ENCODE data around the gene PPIL6. TPM values are rescaled to one million over a fixed set of nuclear protein-coding genes. Genes with fewer than 3 reads are reported as not detected.

PPIL6 gene
- polyA plus RNA-seq, 1 of the 3 experiments (the other 2 are of a cell fraction): 1.1 TPM

DNA sequence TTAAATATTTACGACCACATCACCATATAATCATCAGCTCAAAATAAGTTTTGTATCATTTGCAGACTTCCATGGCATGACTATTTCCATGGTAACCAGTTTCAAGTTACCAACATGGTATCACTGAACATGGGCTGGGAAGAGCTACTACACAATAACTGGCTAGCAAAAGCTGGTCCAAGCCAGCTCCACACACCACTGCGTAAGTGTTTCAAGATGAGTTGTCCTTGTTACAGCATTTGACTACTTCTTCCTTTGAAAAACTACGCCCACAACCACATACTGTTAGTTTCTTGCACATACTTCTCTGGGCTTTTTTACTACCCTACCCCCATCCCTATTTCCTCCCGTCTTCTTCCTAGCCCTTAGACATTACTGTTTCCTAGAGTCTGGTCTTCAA, 66.7 kb downstream of the PPIL6 start:
- TF ChIP-seq TAF1 (IDR thresholded peaks at IDR 0.05; ENCODE audit: borderline replicate concordance, low read depth, low read length) (no peak), TCF12 (IDR thresholded peaks at IDR 0.05) (no peak), FOXM1 (IDR thresholded peaks at IDR 0.05; ENCODE audit: low read depth) (no peak), FOXJ3 (CRISPR knock-in tag; IDR thresholded peaks at IDR 0.05) (no peak), ELF1 (IDR thresholded peaks at IDR 0.05) (no peak), RFX5 (IDR thresholded peaks at IDR 0.05; ENCODE audit: low read length) (no peak), FOSL2 (IDR thresholded peaks at IDR 0.05; ENCODE audit: borderline replicate concordance, low read depth) (no peak)
- TF ChIP-seq, protein P1, sequence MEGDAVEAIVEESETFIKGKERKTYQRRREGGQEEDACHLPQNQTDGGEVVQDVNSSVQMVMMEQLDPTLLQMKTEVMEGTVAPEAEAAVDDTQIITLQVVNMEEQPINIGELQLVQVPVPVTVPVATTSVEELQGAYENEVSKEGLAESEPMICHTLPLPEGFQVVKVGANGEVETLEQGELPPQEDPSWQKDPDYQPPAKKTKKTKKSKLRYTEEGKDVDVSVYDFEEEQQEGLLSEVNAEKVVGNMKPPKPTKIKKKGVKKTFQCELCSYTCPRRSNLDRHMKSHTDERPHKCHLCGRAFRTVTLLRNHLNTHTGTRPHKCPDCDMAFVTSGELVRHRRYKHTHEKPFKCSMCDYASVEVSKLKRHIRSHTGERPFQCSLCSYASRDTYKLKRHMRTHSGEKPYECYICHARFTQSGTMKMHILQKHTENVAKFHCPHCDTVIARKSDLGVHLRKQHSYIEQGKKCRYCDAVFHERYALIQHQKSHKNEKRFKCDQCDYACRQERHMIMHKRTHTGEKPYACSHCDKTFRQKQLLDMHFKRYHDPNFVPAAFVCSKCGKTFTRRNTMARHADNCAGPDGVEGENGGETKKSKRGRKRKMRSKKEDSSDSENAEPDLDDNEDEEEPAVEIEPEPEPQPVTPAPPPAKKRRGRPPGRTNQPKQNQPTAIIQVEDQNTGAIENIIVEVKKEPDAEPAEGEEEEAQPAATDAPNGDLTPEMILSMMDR (IDR thresholded peaks at IDR 0.05): no peak
- TF ChIP-seq, protein P2, sequence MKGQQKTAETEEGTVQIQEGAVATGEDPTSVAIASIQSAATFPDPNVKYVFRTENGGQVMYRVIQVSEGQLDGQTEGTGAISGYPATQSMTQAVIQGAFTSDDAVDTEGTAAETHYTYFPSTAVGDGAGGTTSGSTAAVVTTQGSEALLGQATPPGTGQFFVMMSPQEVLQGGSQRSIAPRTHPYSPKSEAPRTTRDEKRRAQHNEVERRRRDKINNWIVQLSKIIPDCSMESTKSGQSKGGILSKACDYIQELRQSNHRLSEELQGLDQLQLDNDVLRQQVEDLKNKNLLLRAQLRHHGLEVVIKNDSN (IDR thresholded peaks at IDR 0.05; ENCODE audit: borderline replicate concordance, low read depth): no peak
- TF ChIP-seq, protein P3, sequence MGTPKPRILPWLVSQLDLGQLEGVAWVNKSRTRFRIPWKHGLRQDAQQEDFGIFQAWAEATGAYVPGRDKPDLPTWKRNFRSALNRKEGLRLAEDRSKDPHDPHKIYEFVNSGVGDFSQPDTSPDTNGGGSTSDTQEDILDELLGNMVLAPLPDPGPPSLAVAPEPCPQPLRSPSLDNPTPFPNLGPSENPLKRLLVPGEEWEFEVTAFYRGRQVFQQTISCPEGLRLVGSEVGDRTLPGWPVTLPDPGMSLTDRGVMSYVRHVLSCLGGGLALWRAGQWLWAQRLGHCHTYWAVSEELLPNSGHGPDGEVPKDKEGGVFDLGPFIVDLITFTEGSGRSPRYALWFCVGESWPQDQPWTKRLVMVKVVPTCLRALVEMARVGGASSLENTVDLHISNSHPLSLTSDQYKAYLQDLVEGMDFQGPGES (IDR thresholded peaks at IDR 0.05; ENCODE audit: low read depth, low read length): no peak
- H3K27me3 ChIP-seq (ENCODE audit: insufficient read depth): no peaks in the 10 kb centered on the region
- peaks cover 63% of the 10 kb centered on the region for H3K79me2 ChIP-seq (ENCODE audit: insufficient read depth)
- H2AFZ ChIP-seq (ENCODE audit: low read depth): no peak overlapping the region
- no peaks in the 10 kb centered on the region for H3K9me2 ChIP-seq
- DNase-seq: no peak
- no peaks in the 10 kb centered on the region; a peak in 2 of 4 replicates for H3K4me1 ChIP-seq (ENCODE audit: control insufficient read depth in 1 of 2, insufficient read depth in 2 of 2, low read depth in 1 of 2, low read length in 1 of 2)
- ChIA-PET CTCF (interaction anchor here (1.5 kb wide), 1 partner anchor 10 kb away, joined by 6 read pairs; no protein-coding TSS in a partner anchor), POLR2A (no interaction called here)
- H3K4me2 ChIP-seq: no peak overlapping the region
- no peak overlapping the region for H3K9ac ChIP-seq
- H3F3A ChIP-seq (replicated peaks; ENCODE audit: insufficient read depth): peaks cover 10% of the 10 kb centered on the region
- H3K4me3 ChIP-seq (ENCODE audit: low read depth in 2 of 2, low read length in 1 of 2): no peak overlapping the region
- H4K20me1 ChIP-seq (ENCODE audit: insufficient read depth): peaks cover 27% of the 10 kb centered on the region
- no peak overlapping the region for H3K27ac ChIP-seq (ENCODE audit: low read depth in 2 of 2, low read length in 1 of 2)
- WGBS (ENCODE audit: low lambda C conversion rate): 98% methylated on average over 4 of the region's 4 CpGs
- H3K36me3 ChIP-seq (replicated peaks in 1 of 2; ENCODE audit: control insufficient read depth in 1 of 2, insufficient read depth in 2 of 2, low read length in 1 of 2): peaks cover 81 to 84% of the 10 kb centered on the region in 2 experiments
- H3K9me3 ChIP-seq: no peaks in the 10 kb centered on the region

DNA sequence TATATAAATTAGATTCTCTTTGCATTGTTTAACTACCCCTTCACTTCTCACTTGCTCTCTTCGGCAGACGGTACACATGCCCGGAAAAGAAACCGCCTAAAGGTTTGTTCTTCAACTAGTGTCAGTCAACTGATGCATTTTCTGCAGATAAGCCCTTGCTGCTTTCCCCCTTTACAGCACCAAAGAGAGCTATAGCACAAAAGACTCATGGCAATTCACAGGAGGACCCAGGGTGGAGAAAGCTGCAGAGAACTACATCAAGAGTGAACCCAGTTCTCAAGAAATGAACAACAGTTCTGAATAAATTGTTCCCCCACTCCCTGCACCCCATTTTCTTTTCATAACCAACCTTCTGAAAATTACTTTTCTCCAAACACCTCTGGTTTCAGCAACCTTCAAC, 67.1 kb downstream of the PPIL6 start:
- CTCF ChIA-PET: interaction anchor here (1.5 kb wide), 1 partner anchor 10 kb away, joined by 6 read pairs; no protein-coding TSS in a partner anchor
- no peak overlapping the region for H3K4me3 ChIP-seq (ENCODE audit: low read depth in 2 of 2, low read length in 1 of 2)
- H3K9ac ChIP-seq: no peak overlapping the region
- H3K9me3 ChIP-seq: no peaks in the 10 kb centered on the region
- POLR2A ChIA-PET: no interaction called here
- DNase-seq: no peak
- H3K4me2 ChIP-seq: no peak overlapping the region
- H3K27me3 ChIP-seq (ENCODE audit: insufficient read depth): no peaks in the 10 kb centered on the region
- H3K36me3 ChIP-seq (replicated peaks in 1 of 2; ENCODE audit: control insufficient read depth in 1 of 2, insufficient read depth in 2 of 2, low read length in 1 of 2): peaks cover 85 to 88% of the 10 kb centered on the region in 2 experiments
- no peaks in the 10 kb centered on the region; a peak in 2 of 4 replicates for H3K4me1 ChIP-seq (ENCODE audit: control insufficient read depth in 1 of 2, insufficient read depth in 2 of 2, low read depth in 1 of 2, low read length in 1 of 2)
- WGBS (ENCODE audit: low lambda C conversion rate): 95% methylated on average over 4 of the region's 4 CpGs
- peaks cover 58% of the 10 kb centered on the region for H3K79me2 ChIP-seq (ENCODE audit: insufficient read depth)
- peaks cover 22% of the 10 kb centered on the region for H4K20me1 ChIP-seq (ENCODE audit: insufficient read depth)
- H3K27ac ChIP-seq (ENCODE audit: low read depth in 2 of 2, low read length in 1 of 2): no peak overlapping the region
- H3K9me2 ChIP-seq: no peaks in the 10 kb centered on the region
- H2AFZ ChIP-seq (ENCODE audit: low read depth): no peak overlapping the region
- H3F3A ChIP-seq (replicated peaks; ENCODE audit: insufficient read depth): peaks cover 10% of the 10 kb centered on the region
- TF ChIP-seq, protein P4, sequence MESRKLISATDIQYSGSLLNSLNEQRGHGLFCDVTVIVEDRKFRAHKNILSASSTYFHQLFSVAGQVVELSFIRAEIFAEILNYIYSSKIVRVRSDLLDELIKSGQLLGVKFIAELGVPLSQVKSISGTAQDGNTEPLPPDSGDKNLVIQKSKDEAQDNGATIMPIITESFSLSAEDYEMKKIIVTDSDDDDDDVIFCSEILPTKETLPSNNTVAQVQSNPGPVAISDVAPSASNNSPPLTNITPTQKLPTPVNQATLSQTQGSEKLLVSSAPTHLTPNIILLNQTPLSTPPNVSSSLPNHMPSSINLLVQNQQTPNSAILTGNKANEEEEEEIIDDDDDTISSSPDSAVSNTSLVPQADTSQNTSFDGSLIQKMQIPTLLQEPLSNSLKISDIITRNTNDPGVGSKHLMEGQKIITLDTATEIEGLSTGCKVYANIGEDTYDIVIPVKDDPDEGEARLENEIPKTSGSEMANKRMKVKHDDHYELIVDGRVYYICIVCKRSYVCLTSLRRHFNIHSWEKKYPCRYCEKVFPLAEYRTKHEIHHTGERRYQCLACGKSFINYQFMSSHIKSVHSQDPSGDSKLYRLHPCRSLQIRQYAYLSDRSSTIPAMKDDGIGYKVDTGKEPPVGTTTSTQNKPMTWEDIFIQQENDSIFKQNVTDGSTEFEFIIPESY (IDR thresholded peaks at IDR 0.05; ENCODE audit: borderline replicate concordance, low read depth): no peak
- TF ChIP-seq RFX5 (IDR thresholded peaks at IDR 0.05; ENCODE audit: low read length): no peak
- TF ChIP-seq FOXM1 (IDR thresholded peaks at IDR 0.05; ENCODE audit: low read depth): no peak
- no peak for TF ChIP-seq MXI1 (IDR thresholded peaks at IDR 0.05; ENCODE audit: low read depth, low read length)
- TF ChIP-seq JUND (IDR thresholded peaks at IDR 0.05): no peak
- no peak for TF ChIP-seq RXRA (IDR thresholded peaks at IDR 0.05; ENCODE audit: borderline replicate concordance, low read depth)
- TF ChIP-seq CHD2 (IDR thresholded peaks at IDR 0.05; ENCODE audit: low read length, partially characterized antibody): no peak
- no peak for TF ChIP-seq TCF12 (IDR thresholded peaks at IDR 0.05)
- no peak for TF ChIP-seq YY1 (IDR thresholded peaks at IDR 0.05; ENCODE audit: low read depth)
- no peak for TF ChIP-seq FOXJ3 (CRISPR knock-in tag; IDR thresholded peaks at IDR 0.05)
- no peak for TF ChIP-seq FOSL2 (IDR thresholded peaks at IDR 0.05; ENCODE audit: borderline replicate concordance, low read depth)
- TF ChIP-seq, protein P3 (IDR thresholded peaks at IDR 0.05; ENCODE audit: low read depth, low read length): no peak
- TF ChIP-seq, protein P1 (IDR thresholded peaks at IDR 0.05): no peak
- no peak for TF ChIP-seq TEAD4 (IDR thresholded peaks at IDR 0.05; ENCODE audit: borderline replicate concordance, insufficient read depth)
- no peak for TF ChIP-seq GATA2 (CRISPR knock-in tag; IDR thresholded peaks at IDR 0.05)
